GM23338 (cell line): Measurements from ENCODE around the gene ARHGAP9. TPM values are rescaled to one million over a fixed set of nuclear protein-coding genes. Genes with fewer than 3 reads are reported as not detected.

Experiments
- ATAC-seq: fragments of 200-7000 bp; cut with Tn5 transposase; 3 replicates; pipeline ENCODE4 v1.9.1; 2020
- DNase-seq: peaks from one replicate; pipeline ENCODE4 v3.0.0-alpha.2; 2015; ENCODE audit warnings: low spot score
- H2AFZ ChIP-seq: fragments of 200-600 bp; sonication (generic); 2 replicates; pipeline ENCODE4 v1.8.0; 2016; ENCODE audit warnings: antibody characterized with exemption, mild to moderate bottlenecking, moderate library complexity
- H3F3A ChIP-seq: fragments of 200-600 bp; sonication (generic); replicated peaks from 2 replicates; pipeline ENCODE4 v1.8.0; 2017; ENCODE audit warnings: antibody characterized with exemption, mixed run types, low read depth
- H3K27ac ChIP-seq: fragments of 200-600 bp; sonication (generic); 2 replicates; pipeline ENCODE4 v1.6.1; 2016; ENCODE audit warnings: low read depth
- H3K27me3 ChIP-seq: fragments of 200-600 bp; sonication (generic); 2 replicates; pipeline ENCODE4 v1.8.0; 2016; ENCODE audit warnings: mild to moderate bottlenecking, mixed run types, moderate library complexity; ENCODE audit not compliant: insufficient read depth
- H3K36me3 ChIP-seq: fragments of 200-600 bp; sonication (generic); 2 replicates; pipeline ENCODE4 v1.8.0; 2016; ENCODE audit warnings: mild to moderate bottlenecking; ENCODE audit not compliant: insufficient read depth
- H3K4me1 ChIP-seq: fragments of 200-600 bp; sonication (generic); 2 replicates; pipeline ENCODE4 v1.8.0; 2016; ENCODE audit warnings: mild to moderate bottlenecking, moderate library complexity; ENCODE audit not compliant: insufficient read depth
- H3K4me2 ChIP-seq: fragments of 200-600 bp; sonication (generic); 2 replicates; pipeline ENCODE4 v1.7.1; 2017; ENCODE audit warnings: mixed run types
- H3K4me3 ChIP-seq: fragments of 200-600 bp; sonication (generic); 2 replicates; pipeline ENCODE4 v1.6.1; 2016; ENCODE audit warnings: mixed run types
- H3K79me2 ChIP-seq: fragments of 200-600 bp; sonication (generic); replicated peaks from 2 replicates; pipeline ENCODE4 v1.8.0; 2017; ENCODE audit warnings: mild to moderate bottlenecking; ENCODE audit not compliant: insufficient read depth
- H3K9me2 ChIP-seq: fragments of 200-600 bp; sonication (generic); 2 replicates; pipeline ENCODE4 v1.8.0; 2017; ENCODE audit not compliant: insufficient read depth
- H4K20me1 ChIP-seq: fragments of 200-600 bp; sonication (generic); replicated peaks from 2 replicates; pipeline ENCODE4 v1.8.0; 2017; ENCODE audit warnings: mild to moderate bottlenecking; ENCODE audit not compliant: insufficient read depth
- H3K27ac Mint-ChIP-seq: 2 replicates; pipeline ENCODE4 v1.8.0; 2020; ENCODE audit warnings: inconsistent platforms, mild to moderate bottlenecking, moderate library complexity, mixed read lengths
- H3K27me3 Mint-ChIP-seq: 3 replicates; pipeline ENCODE4 v1.8.0; 2022; ENCODE audit warnings: low read depth, mild to moderate bottlenecking, moderate library complexity, mixed read lengths, inconsistent platforms; ENCODE audit not compliant: insufficient read depth, poor library complexity
- H3K36me3 Mint-ChIP-seq: 3 replicates; pipeline ENCODE4 v1.8.0; 2021; ENCODE audit warnings: low read depth, mild to moderate bottlenecking, inconsistent platforms, moderate library complexity, mixed read lengths
- H3K4me1 Mint-ChIP-seq: 3 replicates; pipeline ENCODE4 v1.8.0; 2020; ENCODE audit warnings: mild to moderate bottlenecking, inconsistent platforms, mixed read lengths
- H3K4me3 Mint-ChIP-seq: 3 replicates; pipeline ENCODE4 v1.8.0; 2021; ENCODE audit warnings: moderate library complexity, mild to moderate bottlenecking, inconsistent platforms, mixed read lengths
- H3K9me3 Mint-ChIP-seq: 3 replicates; pipeline ENCODE4 v1.8.0; 2020; ENCODE audit warnings: moderate library complexity, mild to moderate bottlenecking, inconsistent platforms, mixed read lengths
- EZH2phosphoT487 ChIP-seq: fragments of 200-600 bp; sonication (generic); IDR thresholded peaks from one replicate; pipeline ENCODE4 v1.8.1; 2018; ENCODE audit warnings: antibody characterized with exemption; ENCODE audit not compliant: unreplicated experiment
- ZNF114 ChIP-seq: fragments of 250-450 bp; sonication (Bioruptor Pico); IDR thresholded peaks from 2 replicates; pipeline ENCODE4 v1.5.0; 2020; ENCODE audit warnings: mild to moderate bottlenecking, moderate library complexity
- polyA plus RNA-seq: library from polyadenylated mRNA; unstranded; fragments of >200 nt; fragmentation: Nextera tagmentation; extraction: Ambion mirVana; gene quantifications from 2 replicates; pipeline ENCODE4 v1.2.1, GENCODE V29; 2016
- total RNA-seq: library from RNA; depleted of rRNA; stranded (reverse); fragments of >200 nt; shearing (Covaris generic); gene quantifications from 2 replicates; pipeline ENCODE4 v1.2.3, GENCODE V29; 2014
- TF ChIP-seq, protein P1 (sequence below): fragments of 250-450 bp; sonication (Bioruptor Pico); IDR thresholded peaks from 2 replicates; pipeline ENCODE4 v1.5.0; 2020; ENCODE audit warnings: mild to moderate bottlenecking, moderate library complexity
- TF ChIP-seq, protein P2 (sequence below): IDR thresholded peaks from 2 replicates; pipeline ENCODE4 v1.6.1; 2016; ENCODE audit warnings: antibody characterized with exemption
- TF ChIP-seq, protein P3 (sequence below), 2 experiments: fragments of 200-600 bp in 1 of 2; sonication (generic) in 1 of 2; conservative IDR thresholded peaks; 2 replicates each; pipeline versions ENCODE4 v1.5.1 to v1.6.1; 2016 to 2017; ENCODE audit warnings: antibody characterized with exemption in 2 of 2, low read depth in 2 of 2, mild to moderate bottlenecking in 2 of 2, moderate library complexity in 1 of 2

Gene ARHGAP9
- total and polyA plus RNA-seq, 2 experiments from 2014 or later: 4.5 to 7.1 TPM

DNA sequence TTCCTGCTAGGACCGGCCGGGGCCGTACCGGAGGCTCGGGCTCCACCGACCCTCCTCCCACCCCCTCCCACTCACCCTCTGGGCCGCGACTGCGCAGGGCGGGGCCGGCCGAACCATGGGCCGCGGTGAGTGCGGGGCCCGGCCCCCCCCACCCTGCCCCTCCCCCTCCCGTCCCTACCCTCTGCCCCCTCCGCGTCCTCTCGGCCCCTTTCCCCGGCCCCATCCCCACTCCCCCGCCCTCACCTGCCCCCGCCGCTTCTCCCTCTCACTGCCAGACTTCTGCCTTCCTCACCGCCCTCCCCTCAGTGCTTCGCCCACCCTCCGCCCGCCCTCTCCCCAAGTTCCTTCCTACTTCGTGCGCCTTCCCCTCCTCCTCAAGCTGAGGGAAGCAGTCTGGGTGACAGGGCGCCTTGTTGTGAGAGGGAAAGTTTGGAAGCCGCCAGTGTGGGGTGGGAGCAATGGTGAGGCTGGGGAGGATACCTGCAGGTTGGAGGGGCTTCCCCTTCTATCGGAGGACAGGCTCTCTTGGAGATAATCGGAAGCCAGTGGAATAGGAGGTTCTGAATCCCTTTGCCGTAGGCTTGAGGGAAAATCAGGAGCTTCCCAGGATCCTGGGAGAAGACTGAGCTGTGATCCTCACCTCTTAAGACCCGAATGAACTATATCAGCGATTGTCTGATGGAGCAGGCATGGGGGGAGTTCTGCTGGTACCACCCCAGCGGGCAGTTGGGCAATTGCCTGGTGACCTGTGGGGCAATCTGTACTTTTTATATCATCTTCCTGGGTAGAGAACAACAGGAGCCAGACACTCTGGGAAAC, 43.4 kb upstream of the ARHGAP9 start (continued):
- TF ChIP-seq, protein P1, sequence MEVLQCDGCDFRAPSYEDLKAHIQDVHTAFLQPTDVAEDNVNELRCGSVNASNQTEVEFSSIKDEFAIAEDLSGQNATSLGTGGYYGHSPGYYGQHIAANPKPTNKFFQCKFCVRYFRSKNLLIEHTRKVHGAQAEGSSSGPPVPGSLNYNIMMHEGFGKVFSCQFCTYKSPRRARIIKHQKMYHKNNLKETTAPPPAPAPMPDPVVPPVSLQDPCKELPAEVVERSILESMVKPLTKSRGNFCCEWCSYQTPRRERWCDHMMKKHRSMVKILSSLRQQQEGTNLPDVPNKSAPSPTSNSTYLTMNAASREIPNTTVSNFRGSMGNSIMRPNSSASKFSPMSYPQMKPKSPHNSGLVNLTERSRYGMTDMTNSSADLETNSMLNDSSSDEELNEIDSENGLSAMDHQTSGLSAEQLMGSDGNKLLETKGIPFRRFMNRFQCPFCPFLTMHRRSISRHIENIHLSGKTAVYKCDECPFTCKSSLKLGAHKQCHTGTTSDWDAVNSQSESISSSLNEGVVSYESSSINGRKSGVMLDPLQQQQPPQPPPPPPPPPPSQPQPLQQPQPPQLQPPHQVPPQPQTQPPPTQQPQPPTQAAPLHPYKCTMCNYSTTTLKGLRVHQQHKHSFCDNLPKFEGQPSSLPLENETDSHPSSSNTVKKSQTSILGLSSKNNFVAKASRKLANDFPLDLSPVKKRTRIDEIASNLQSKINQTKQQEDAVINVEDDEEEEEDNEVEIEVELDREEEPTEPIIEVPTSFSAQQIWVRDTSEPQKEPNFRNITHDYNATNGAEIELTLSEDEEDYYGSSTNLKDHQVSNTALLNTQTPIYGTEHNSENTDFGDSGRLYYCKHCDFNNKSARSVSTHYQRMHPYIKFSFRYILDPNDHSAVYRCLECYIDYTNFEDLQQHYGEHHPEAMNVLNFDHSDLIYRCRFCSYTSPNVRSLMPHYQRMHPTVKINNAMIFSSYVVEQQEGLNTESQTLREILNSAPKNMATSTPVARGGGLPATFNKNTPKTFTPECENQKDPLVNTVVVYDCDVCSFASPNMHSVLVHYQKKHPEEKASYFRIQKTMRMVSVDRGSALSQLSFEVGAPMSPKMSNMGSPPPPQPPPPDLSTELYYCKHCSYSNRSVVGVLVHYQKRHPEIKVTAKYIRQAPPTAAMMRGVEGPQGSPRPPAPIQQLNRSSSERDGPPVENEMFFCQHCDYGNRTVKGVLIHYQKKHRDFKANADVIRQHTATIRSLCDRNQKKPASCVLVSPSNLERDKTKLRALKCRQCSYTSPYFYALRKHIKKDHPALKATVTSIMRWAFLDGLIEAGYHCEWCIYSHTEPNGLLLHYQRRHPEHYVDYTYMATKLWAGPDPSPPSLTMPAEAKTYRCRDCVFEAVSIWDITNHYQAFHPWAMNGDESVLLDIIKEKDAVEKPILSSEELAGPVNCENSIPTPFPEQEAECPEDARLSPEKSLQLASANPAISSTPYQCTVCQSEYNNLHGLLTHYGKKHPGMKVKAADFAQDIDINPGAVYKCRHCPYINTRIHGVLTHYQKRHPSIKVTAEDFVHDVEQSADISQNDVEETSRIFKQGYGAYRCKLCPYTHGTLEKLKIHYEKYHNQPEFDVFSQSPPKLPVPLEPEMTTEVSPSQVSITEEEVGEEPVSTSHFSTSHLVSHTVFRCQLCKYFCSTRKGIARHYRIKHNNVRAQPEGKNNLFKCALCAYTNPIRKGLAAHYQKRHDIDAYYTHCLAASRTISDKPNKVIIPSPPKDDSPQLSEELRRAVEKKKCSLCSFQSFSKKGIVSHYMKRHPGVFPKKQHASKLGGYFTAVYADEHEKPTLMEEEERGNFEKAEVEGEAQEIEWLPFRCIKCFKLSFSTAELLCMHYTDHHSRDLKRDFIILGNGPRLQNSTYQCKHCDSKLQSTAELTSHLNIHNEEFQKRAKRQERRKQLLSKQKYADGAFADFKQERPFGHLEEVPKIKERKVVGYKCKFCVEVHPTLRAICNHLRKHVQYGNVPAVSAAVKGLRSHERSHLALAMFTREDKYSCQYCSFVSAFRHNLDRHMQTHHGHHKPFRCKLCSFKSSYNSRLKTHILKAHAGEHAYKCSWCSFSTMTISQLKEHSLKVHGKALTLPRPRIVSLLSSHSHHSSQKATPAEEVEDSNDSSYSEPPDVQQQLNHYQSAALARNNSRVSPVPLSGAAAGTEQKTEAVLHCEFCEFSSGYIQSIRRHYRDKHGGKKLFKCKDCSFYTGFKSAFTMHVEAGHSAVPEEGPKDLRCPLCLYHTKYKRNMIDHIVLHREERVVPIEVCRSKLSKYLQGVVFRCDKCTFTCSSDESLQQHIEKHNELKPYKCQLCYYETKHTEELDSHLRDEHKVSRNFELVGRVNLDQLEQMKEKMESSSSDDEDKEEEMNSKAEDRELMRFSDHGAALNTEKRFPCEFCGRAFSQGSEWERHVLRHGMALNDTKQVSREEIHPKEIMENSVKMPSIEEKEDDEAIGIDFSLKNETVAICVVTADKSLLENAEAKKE: no peak
- TF ChIP-seq, protein P2, sequence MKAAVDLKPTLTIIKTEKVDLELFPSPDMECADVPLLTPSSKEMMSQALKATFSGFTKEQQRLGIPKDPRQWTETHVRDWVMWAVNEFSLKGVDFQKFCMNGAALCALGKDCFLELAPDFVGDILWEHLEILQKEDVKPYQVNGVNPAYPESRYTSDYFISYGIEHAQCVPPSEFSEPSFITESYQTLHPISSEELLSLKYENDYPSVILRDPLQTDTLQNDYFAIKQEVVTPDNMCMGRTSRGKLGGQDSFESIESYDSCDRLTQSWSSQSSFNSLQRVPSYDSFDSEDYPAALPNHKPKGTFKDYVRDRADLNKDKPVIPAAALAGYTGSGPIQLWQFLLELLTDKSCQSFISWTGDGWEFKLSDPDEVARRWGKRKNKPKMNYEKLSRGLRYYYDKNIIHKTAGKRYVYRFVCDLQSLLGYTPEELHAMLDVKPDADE: no peak
- no peak for TF ChIP-seq EZH2phosphoT487

DNA sequence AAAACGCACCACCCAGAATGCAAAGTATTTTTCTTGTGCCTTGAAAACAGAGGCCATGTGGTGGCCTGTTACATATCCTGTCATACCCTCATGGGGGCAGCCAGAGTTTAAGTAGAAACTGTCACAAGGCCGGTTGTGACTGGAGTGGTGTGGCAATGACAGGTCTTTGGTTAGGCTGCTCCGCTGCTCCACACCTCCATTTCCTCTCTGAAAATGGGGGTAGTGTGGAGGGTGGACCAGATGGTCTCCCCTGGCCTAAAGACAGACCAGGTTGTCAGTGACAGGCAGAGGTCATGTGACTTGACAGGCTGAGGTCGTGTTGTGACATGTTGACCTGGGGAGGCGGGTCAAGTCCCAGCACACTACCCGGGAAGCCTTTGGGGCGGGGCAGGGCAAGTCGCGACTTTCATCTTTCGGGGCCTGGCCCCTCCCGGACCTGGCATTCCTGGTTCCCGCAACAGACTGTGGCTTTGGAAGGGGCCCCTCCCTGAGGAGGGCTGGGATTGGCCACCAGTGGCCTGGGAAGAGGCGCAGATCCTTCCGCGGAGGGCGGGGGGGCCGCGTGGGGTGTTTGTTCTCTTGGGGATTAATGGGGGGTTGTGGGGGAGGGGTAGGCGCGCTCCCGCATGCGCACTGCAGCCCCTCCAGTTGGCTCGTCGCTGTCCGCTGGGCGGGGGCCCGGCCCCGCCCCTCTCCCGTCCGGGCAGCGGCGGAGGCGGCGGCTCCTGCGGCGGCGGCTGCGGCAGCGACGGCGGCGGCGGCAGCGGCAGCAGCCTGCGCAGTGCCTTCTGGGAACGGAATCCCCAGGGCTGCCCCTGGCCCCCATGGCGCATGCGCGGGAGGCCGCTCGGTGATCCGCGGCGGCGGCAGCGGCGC, 42.6 kb upstream of the ARHGAP9 start, which contains the start of gene MBD6:
Gene MBD6, plus strand, starts transcription at position 814 of the 876 bp plus-strand sequence. CDS start 1,480 bp downstream, outside the sequence.
- Histone ChIP-seq H3K79me2 (peaks cover 28% of the 10 kb centered on the region), H3K27me3 (no peaks in the 10 kb centered on the region), H3K9me2 (no peaks in the 10 kb centered on the region), H3K4me1 (peaks cover 43% of the 10 kb centered on the region), H2AFZ (peak within 1 kb of the TSS; percentile 95), H3K36me3 (peaks cover 6% of the 10 kb centered on the region), H3F3A (peaks cover 55% of the 10 kb centered on the region), H4K20me1 (peaks cover 36% of the 10 kb centered on the region), H3K4me3 (peak within 1 kb of the TSS; percentile 82), H3K27ac (peak within 1 kb of the TSS; percentile 78), H3K4me2 (peak within 1 kb of the TSS; percentile 94)
- ATAC-seq (peak; percentile 6), DNase-seq (peak; percentile 87)
- peaks cover 32% of the 10 kb centered on the region for H3K36me3 Mint-ChIP-seq
- peaks cover 56% of the 10 kb centered on the region for H3K4me1 Mint-ChIP-seq
- peaks cover 45% of the 10 kb centered on the region for H3K27me3 Mint-ChIP-seq
- H3K4me3 Mint-ChIP-seq: peak within 1 kb of the TSS; percentile 92
- peak within 1 kb of the TSS; percentile 92 for H3K27ac Mint-ChIP-seq
- TF ChIP-seq ZNF114 (no peak), EZH2phosphoT487 (no peak)
- TF ChIP-seq, protein P3, sequence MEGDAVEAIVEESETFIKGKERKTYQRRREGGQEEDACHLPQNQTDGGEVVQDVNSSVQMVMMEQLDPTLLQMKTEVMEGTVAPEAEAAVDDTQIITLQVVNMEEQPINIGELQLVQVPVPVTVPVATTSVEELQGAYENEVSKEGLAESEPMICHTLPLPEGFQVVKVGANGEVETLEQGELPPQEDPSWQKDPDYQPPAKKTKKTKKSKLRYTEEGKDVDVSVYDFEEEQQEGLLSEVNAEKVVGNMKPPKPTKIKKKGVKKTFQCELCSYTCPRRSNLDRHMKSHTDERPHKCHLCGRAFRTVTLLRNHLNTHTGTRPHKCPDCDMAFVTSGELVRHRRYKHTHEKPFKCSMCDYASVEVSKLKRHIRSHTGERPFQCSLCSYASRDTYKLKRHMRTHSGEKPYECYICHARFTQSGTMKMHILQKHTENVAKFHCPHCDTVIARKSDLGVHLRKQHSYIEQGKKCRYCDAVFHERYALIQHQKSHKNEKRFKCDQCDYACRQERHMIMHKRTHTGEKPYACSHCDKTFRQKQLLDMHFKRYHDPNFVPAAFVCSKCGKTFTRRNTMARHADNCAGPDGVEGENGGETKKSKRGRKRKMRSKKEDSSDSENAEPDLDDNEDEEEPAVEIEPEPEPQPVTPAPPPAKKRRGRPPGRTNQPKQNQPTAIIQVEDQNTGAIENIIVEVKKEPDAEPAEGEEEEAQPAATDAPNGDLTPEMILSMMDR (conservative IDR thresholded peaks at IDR 0.05; ENCODE audit: low read depth in 2 of 2): 0 out of 4 replicates have a peak, but pooled peaks of 1 of the 2 experiments have one; percentile 9
- H3K9me3 Mint-ChIP-seq: no peaks in the 10 kb centered on the region; the same call in 2 of the 3 replicates
